HL-60/S4 (cell line): Measurements from ENCODE around the gene NFIX.

Source experiments
- in situ Hi-C: fragments of 300-500 bp; cut with MboI; formaldehyde crosslinking; loops from 2 replicates; pipeline ENCODE4 v1.14.3; 2022; ENCODE audit warnings: low sequenced_read_pairs

The NFIX gene

GRCh38 chr19:13089139-13089856 is 94.0 kb downstream of the NFIX start:
- in situ Hi-C loops: no loop called here

- in situ Hi-C loops: loop anchor here (5.0 kb wide), 1 partner anchor 113 kb away; no protein-coding TSS in a partner anchor
These were observed 94.7 kb downstream of the NFIX start for GRCh38 chr19:13089857-13090507.

- in situ Hi-C loops: loop anchor here (5.0 kb wide), 1 partner anchor 113 kb away; no protein-coding TSS in a partner anchor
These were observed 95.4 kb downstream of the NFIX start for GRCh38 chr19:13090511-13091231.

GRCh38 chr19:13091400-13092157 is 96.3 kb downstream of the NFIX start:
- in situ Hi-C loops: loop anchor here (5.0 kb wide), 1 partner anchor 114 kb away; no protein-coding TSS in a partner anchor

GRCh38 chr19:13092158-13092543 is 96.9 kb downstream of the NFIX start:
- in situ Hi-C loops: loop anchor here (5.0 kb wide), 1 partner anchor 115 kb away; no protein-coding TSS in a partner anchor

- in situ Hi-C loops: loop anchor here (5.0 kb wide), 1 partner anchor 115 kb away; no protein-coding TSS in a partner anchor
These were observed 97.4 kb downstream of the NFIX start for GRCh38 chr19:13092606-13093235.

- in situ Hi-C loops: loop anchor here (5.0 kb wide), 1 partner anchor 116 kb away; no protein-coding TSS in a partner anchor
These were observed 98.3 kb downstream of the NFIX start for GRCh38 chr19:13093407-13094105.

GRCh38 chr19:13094106-13094504 is 98.8 kb downstream of the NFIX start:
- in situ Hi-C loops: loop anchor here (5.0 kb wide), 1 partner anchor 117 kb away; no protein-coding TSS in a partner anchor

GRCh38 chr19:13094771-13095392 is 99.6 kb downstream of the NFIX start:
- in situ Hi-C loops: loop anchor here (5.0 kb wide), 1 partner anchor 118 kb away; no protein-coding TSS in a partner anchor

- in situ Hi-C loops: no loop called here
These were observed 100.1 kb downstream of the NFIX start for GRCh38 chr19:13095393-13095784.

- in situ Hi-C loops: no loop called here
These were observed 101.0 kb downstream of the NFIX start for GRCh38 chr19:13095934-13096927.

GRCh38 chr19:13097033-13097462 is 101.8 kb downstream of the NFIX start:
- in situ Hi-C loops: no loop called here

- in situ Hi-C loops: no loop called here
These were observed 102.4 kb downstream of the NFIX start for GRCh38 chr19:13097463-13098258.

- in situ Hi-C loops: no loop called here
These were observed 103.2 kb downstream of the NFIX start for GRCh38 chr19:13098277-13099072.

GRCh38 chr19:13099073-13099999 is 104.1 kb downstream of the NFIX start:
- in situ Hi-C loops: no loop called here
